K562 (cell line): Measurements from ENCODE around the gene CLIP2. TPM values are rescaled to one million over a fixed set of nuclear protein-coding genes. Genes with fewer than 3 reads are reported as not detected.

Experiments
- FOXM1 ChIP-seq, 2 experiments: fragments of 450-650 bp in 1 of 2; sonication (generic) in 1 of 2; formaldehyde crosslinking in 1 of 2; IDR thresholded peaks; 2 replicates each; pipeline versions ENCODE4 v1.6.1 to v1.9.0; 2017 to 2022; ENCODE audit warnings: low read depth in 2 of 2, mild to moderate bottlenecking in 2 of 2, missing genetic modification reagents in 1 of 2, moderate library complexity in 1 of 2
- PML ChIP-seq: IDR thresholded peaks from 2 replicates; pipeline ENCODE4 v1.6.1; 2012; ENCODE audit warnings: low read length, inconsistent platforms
- PURB ChIP-seq: sonication (generic); formaldehyde crosslinking; IDR thresholded peaks from 2 replicates; pipeline ENCODE4 v1.9.0; 2021; ENCODE audit warnings: low read depth, mild to moderate bottlenecking, missing genetic modification reagents
- RAD21 ChIP-seq, 2 experiments: fragments of 250-450 bp in 1 of 2; fragments of 450-650 bp in 1 of 2; sonication (Bioruptor Pico) in 1 of 2; formaldehyde crosslinking in 1 of 2; IDR thresholded peaks in 1 of 2; conservative IDR thresholded peaks in 1 of 2; 2 replicates each; pipeline versions ENCODE4 v1.4.0 to v1.8.0; 2020 to 2022; ENCODE audit warnings: mild to moderate bottlenecking in 2 of 2, moderate library complexity in 1 of 2
- RBM34 ChIP-seq: fragments of 200-400 bp; formaldehyde crosslinking; IDR thresholded peaks from 2 replicates; pipeline ENCODE4 v1.6.1; 2018; ENCODE audit warnings: low read length, borderline replicate concordance; ENCODE audit not compliant: insufficient read depth
- SMARCE1 ChIP-seq: fragments of 450-650 bp; IDR thresholded peaks from 2 replicates; pipeline ENCODE4 v1.7.1; 2016; ENCODE audit warnings: mild to moderate bottlenecking
- TBL1XR1 ChIP-seq, 2 experiments: IDR thresholded peaks; 2 replicates each; pipeline ENCODE4 v1.6.1; 2012; ENCODE audit warnings: improper control_type of control experiment in 2 of 2, low read length in 2 of 2, mild to moderate bottlenecking in 1 of 2
- polyA plus RNA-seq, 8 experiments: library from polyadenylated mRNA; depleted of rRNA in 4 of 8; stranded (reverse) in 5 of 8; unstranded in 3 of 8; fragments of >200 nt; fragmentation: Nextera tagmentation in 2 of 8; fragmentation: Illumina TruSeq in 1 of 8; extraction: Ambion mirVana in 2 of 8; extraction: Trizol in 1 of 8; gene quantifications; 2 replicates each; pipeline versions ENCODE4 v1.2.1 to v1.2.3, GENCODE V29; 2011 to 2014; ENCODE audit warnings: inconsistent platforms in 1 of 8, missing spikeins in 1 of 8
- total RNA-seq, 7 experiments: library from RNA; depleted of rRNA in 6 of 7; stranded (reverse); fragments of >200 nt in 6 of 7; fragmentation: Illumina TruSeq in 2 of 7; extraction: Trizol in 2 of 7; gene quantifications; 2 replicates each; pipeline versions ENCODE4 v1.2.1 to v1.2.3, GENCODE V29; 2011 to 2021; ENCODE audit warnings: low replicate concordance in 1 of 7
- TF ChIP-seq, protein P1 (sequence below), 2 experiments: fragments of 450-650 bp; IDR thresholded peaks; 2 replicates each; pipeline ENCODE4 v1.6.1; 2018; ENCODE audit warnings: mild to moderate bottlenecking in 2 of 2, low read depth in 1 of 2; ENCODE audit not compliant: partially characterized antibody in 2 of 2
- TF ChIP-seq, protein P2 (sequence below), 3 experiments: IDR thresholded peaks in 2 of 3; conservative IDR thresholded peaks in 1 of 3; 2 replicates each; pipeline ENCODE4 v1.5.1; 2011 to 2012; ENCODE audit warnings: low read length in 3 of 3, mild to moderate bottlenecking in 3 of 3, control low read depth in 2 of 3, improper control_type of control experiment in 1 of 3, inconsistent platforms in 1 of 3, low read depth in 1 of 3, mixed read lengths in 1 of 3, moderate library complexity in 1 of 3; ENCODE audit not compliant: insufficient read depth in 2 of 3
- TF ChIP-seq, protein P3 (sequence below): fragments of 250-450 bp; sonication (Bioruptor Pico); IDR thresholded peaks from 2 replicates; pipeline ENCODE4 v1.4.0; 2020

The CLIP2 gene
- total and polyA plus RNA-seq, 9 of the 15 experiments (the other 6 are each of a cell fraction or from before 2014, with no cell fraction given), result 0.07 to 5.4 (median 2.1) TPM

- TF ChIP-seq, protein P1, sequence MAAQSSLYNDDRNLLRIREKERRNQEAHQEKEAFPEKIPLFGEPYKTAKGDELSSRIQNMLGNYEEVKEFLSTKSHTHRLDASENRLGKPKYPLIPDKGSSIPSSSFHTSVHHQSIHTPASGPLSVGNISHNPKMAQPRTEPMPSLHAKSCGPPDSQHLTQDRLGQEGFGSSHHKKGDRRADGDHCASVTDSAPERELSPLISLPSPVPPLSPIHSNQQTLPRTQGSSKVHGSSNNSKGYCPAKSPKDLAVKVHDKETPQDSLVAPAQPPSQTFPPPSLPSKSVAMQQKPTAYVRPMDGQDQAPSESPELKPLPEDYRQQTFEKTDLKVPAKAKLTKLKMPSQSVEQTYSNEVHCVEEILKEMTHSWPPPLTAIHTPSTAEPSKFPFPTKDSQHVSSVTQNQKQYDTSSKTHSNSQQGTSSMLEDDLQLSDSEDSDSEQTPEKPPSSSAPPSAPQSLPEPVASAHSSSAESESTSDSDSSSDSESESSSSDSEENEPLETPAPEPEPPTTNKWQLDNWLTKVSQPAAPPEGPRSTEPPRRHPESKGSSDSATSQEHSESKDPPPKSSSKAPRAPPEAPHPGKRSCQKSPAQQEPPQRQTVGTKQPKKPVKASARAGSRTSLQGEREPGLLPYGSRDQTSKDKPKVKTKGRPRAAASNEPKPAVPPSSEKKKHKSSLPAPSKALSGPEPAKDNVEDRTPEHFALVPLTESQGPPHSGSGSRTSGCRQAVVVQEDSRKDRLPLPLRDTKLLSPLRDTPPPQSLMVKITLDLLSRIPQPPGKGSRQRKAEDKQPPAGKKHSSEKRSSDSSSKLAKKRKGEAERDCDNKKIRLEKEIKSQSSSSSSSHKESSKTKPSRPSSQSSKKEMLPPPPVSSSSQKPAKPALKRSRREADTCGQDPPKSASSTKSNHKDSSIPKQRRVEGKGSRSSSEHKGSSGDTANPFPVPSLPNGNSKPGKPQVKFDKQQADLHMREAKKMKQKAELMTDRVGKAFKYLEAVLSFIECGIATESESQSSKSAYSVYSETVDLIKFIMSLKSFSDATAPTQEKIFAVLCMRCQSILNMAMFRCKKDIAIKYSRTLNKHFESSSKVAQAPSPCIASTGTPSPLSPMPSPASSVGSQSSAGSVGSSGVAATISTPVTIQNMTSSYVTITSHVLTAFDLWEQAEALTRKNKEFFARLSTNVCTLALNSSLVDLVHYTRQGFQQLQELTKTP (IDR thresholded peaks at IDR 0.05; ENCODE audit: low read depth in 1 of 2, partially characterized antibody in 2 of 2), result no peak
- TF ChIP-seq, protein P2, sequence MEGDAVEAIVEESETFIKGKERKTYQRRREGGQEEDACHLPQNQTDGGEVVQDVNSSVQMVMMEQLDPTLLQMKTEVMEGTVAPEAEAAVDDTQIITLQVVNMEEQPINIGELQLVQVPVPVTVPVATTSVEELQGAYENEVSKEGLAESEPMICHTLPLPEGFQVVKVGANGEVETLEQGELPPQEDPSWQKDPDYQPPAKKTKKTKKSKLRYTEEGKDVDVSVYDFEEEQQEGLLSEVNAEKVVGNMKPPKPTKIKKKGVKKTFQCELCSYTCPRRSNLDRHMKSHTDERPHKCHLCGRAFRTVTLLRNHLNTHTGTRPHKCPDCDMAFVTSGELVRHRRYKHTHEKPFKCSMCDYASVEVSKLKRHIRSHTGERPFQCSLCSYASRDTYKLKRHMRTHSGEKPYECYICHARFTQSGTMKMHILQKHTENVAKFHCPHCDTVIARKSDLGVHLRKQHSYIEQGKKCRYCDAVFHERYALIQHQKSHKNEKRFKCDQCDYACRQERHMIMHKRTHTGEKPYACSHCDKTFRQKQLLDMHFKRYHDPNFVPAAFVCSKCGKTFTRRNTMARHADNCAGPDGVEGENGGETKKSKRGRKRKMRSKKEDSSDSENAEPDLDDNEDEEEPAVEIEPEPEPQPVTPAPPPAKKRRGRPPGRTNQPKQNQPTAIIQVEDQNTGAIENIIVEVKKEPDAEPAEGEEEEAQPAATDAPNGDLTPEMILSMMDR (IDR thresholded peaks at IDR 0.05 in 2 of 3, conservative IDR thresholded peaks at IDR 0.05 in 1 of 3; ENCODE audit: insufficient read depth in 2 of 3, low read depth in 1 of 3, low read length in 3 of 3), result peak; percentile 37 to 54 (median 46); a peak in 5 of 6 replicates
- TF ChIP-seq RAD21 (CRISPR knock-in tag; conservative IDR thresholded peaks at IDR 0.05 in 1 of 2, IDR thresholded peaks at IDR 0.05 in 1 of 2), result peak in 1 of 2 experiments; percentile 14; a peak in 1 of 4 replicates
- TF ChIP-seq FOXM1 (IDR thresholded peaks at IDR 0.05; ENCODE audit: low read depth), result no peak
- TF ChIP-seq FOXM1 (CRISPR knock-in tag; IDR thresholded peaks at IDR 0.05; ENCODE audit: low read depth), result no peak
- TF ChIP-seq SMARCE1, result no peak
- TF ChIP-seq, protein P3, sequence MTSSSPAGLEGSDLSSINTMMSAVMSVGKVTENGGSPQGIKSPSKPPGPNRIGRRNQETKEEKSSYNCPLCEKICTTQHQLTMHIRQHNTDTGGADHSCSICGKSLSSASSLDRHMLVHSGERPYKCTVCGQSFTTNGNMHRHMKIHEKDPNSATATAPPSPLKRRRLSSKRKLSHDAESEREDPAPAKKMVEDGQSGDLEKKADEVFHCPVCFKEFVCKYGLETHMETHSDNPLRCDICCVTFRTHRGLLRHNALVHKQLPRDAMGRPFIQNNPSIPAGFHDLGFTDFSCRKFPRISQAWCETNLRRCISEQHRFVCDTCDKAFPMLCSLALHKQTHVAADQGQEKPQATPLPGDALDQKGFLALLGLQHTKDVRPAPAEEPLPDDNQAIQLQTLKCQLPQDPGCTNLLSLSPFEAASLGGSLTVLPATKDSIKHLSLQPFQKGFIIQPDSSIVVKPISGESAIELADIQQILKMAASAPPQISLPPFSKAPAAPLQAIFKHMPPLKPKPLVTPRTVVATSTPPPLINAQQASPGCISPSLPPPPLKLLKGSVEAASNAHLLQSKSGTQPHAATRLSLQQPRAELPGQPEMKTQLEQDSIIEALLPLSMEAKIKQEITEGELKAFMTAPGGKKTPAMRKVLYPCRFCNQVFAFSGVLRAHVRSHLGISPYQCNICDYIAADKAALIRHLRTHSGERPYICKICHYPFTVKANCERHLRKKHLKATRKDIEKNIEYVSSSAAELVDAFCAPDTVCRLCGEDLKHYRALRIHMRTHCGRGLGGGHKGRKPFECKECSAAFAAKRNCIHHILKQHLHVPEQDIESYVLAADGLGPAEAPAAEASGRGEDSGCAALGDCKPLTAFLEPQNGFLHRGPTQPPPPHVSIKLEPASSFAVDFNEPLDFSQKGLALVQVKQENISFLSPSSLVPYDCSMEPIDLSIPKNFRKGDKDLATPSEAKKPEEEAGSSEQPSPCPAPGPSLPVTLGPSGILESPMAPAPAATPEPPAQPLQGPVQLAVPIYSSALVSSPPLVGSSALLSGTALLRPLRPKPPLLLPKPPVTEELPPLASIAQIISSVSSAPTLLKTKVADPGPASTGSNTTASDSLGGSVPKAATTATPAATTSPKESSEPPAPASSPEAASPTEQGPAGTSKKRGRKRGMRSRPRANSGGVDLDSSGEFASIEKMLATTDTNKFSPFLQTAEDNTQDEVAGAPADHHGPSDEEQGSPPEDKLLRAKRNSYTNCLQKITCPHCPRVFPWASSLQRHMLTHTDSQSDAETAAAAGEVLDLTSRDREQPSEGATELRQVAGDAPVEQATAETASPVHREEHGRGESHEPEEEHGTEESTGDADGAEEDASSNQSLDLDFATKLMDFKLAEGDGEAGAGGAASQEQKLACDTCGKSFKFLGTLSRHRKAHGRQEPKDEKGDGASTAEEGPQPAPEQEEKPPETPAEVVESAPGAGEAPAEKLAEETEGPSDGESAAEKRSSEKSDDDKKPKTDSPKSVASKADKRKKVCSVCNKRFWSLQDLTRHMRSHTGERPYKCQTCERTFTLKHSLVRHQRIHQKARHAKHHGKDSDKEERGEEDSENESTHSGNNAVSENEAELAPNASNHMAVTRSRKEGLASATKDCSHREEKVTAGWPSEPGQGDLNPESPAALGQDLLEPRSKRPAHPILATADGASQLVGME, result no peak
- no peak for TF ChIP-seq RBM34
- TF ChIP-seq PML, result no peak
- TF ChIP-seq PURB (CRISPR knock-in tag), result no peak
- TF ChIP-seq TBL1XR1 (IDR thresholded peaks at IDR 0.05; ENCODE audit: low read length in 2 of 2), result no peak
These were observed 74.9 kb downstream of the CLIP2 start (continued) for GRCh38 chr7:74364061-74364460.
